H9 (cell line): ENCODE measurements around the gene RNF149. TPM values are rescaled to one million over a fixed set of nuclear protein-coding genes. Genes with fewer than 3 reads are reported as not detected.
A peak's percentile ranks its signal among the peaks of the same experiment; 100 is the strongest.

Experiments used
- DNase-seq: peaks from one replicate; pipeline ENCODE4 v3.0.0-alpha.2; 2017
- H2AFZ ChIP-seq: one replicate; pipeline ENCODE4 v1.6.1; 2013; ENCODE audit warnings: mild to moderate bottlenecking, low read length, control low read depth, moderate library complexity
- H2AK5ac ChIP-seq: 2 replicates; pipeline ENCODE4 v1.6.1; 2013; ENCODE audit warnings: low read length, control low read depth, mixed read lengths; ENCODE audit not compliant: insufficient read length
- H2BK120ac ChIP-seq: one replicate; pipeline ENCODE4 v1.6.1; 2013; ENCODE audit warnings: low read depth, mild to moderate bottlenecking, low read length, control low read depth, inconsistent platforms; ENCODE audit not compliant: poor library complexity, severe bottlenecking
- H2BK12ac ChIP-seq: 2 replicates; pipeline ENCODE4 v1.6.1; 2013; ENCODE audit warnings: low read length, control low read depth, mixed read lengths, low read depth; ENCODE audit not compliant: insufficient read length
- H2BK15ac ChIP-seq: 2 replicates; pipeline ENCODE4 v1.6.1; 2013; ENCODE audit warnings: low read depth, low read length, control low read depth
- H2BK20ac ChIP-seq: one replicate; pipeline ENCODE4 v1.6.1; 2013; ENCODE audit warnings: low read depth, mild to moderate bottlenecking, low read length, control low read depth, inconsistent platforms; ENCODE audit not compliant: poor library complexity, severe bottlenecking
- H2BK5ac ChIP-seq: 2 replicates; pipeline ENCODE4 v1.6.1; 2013; ENCODE audit warnings: low read length, control low read depth, mixed read lengths; ENCODE audit not compliant: insufficient read length
- H3K14ac ChIP-seq: 2 replicates; pipeline ENCODE4 v1.6.1; 2013; ENCODE audit warnings: low read length, control low read depth; ENCODE audit not compliant: insufficient read depth
- H3K18ac ChIP-seq: 2 replicates; pipeline ENCODE4 v1.6.1; 2013; ENCODE audit warnings: low read depth, mild to moderate bottlenecking, mixed read lengths, low read length, control low read depth; ENCODE audit not compliant: insufficient read length
- H3K23ac ChIP-seq: 2 replicates; pipeline ENCODE4 v1.6.1; 2013; ENCODE audit warnings: low read length, control low read depth, mixed read lengths, low read depth; ENCODE audit not compliant: insufficient read length
- H3K23me2 ChIP-seq: 2 replicates; pipeline ENCODE4 v1.6.1; 2013; ENCODE audit warnings: low read depth, mild to moderate bottlenecking, mixed read lengths, low read length, control low read depth; ENCODE audit not compliant: insufficient read length, poor library complexity, severe bottlenecking
- H3K27ac ChIP-seq: 2 replicates; pipeline ENCODE4 v1.5.1; 2013; ENCODE audit warnings: low read length, control low read depth, mixed read lengths, low read depth; ENCODE audit not compliant: insufficient read length
- H3K27me3 ChIP-seq: 2 replicates; pipeline ENCODE4 v1.6.1; 2013; ENCODE audit warnings: low read length, control low read depth, inconsistent platforms; ENCODE audit not compliant: insufficient read depth
- H3K4ac ChIP-seq: 2 replicates; pipeline ENCODE4 v1.6.1; 2013; ENCODE audit warnings: low read depth, mild to moderate bottlenecking, control low read depth, inconsistent platforms, low read length, moderate library complexity
- H3K4me1 ChIP-seq: 2 replicates; pipeline ENCODE4 v1.6.1; 2013; ENCODE audit warnings: low read length, control low read depth, inconsistent platforms; ENCODE audit not compliant: insufficient read depth
- H3K4me2 ChIP-seq: 2 replicates; pipeline ENCODE4 v1.6.1; 2013; ENCODE audit warnings: low read length, control low read depth, mixed read lengths; ENCODE audit not compliant: insufficient read length, insufficient read depth
- H3K56ac ChIP-seq: 2 replicates; pipeline ENCODE4 v1.6.1; 2013; ENCODE audit warnings: low read depth, mild to moderate bottlenecking, mixed read lengths, low read length, control low read depth; ENCODE audit not compliant: insufficient read length
- H3K79me1 ChIP-seq: 2 replicates; pipeline ENCODE4 v1.6.1; 2013; ENCODE audit warnings: low read depth, mild to moderate bottlenecking, moderate library complexity, low read length, control low read depth, inconsistent platforms; ENCODE audit not compliant: insufficient read depth, poor library complexity, severe bottlenecking
- H3K79me2 ChIP-seq: 2 replicates; pipeline ENCODE4 v1.6.1; 2013; ENCODE audit warnings: low read length, control low read depth, inconsistent platforms; ENCODE audit not compliant: insufficient read depth
- H3K9ac ChIP-seq: 2 replicates; pipeline ENCODE4 v1.6.1; 2013; ENCODE audit warnings: low read length, control low read depth, mixed read lengths; ENCODE audit not compliant: insufficient read length; ENCODE audit errors: extremely low read depth
- H3K9me3 ChIP-seq: one replicate; pipeline ENCODE4 v1.6.1; 2013; ENCODE audit warnings: low read depth, low read length, inconsistent platforms; ENCODE audit not compliant: control insufficient read depth
- H3T11ph ChIP-seq: one replicate; pipeline ENCODE4 v1.6.1; 2013; ENCODE audit warnings: mild to moderate bottlenecking, low read length, control low read depth, inconsistent platforms
- H4K20me1 ChIP-seq: one replicate; pipeline ENCODE4 v1.6.1; 2013; ENCODE audit not compliant: control insufficient read depth, insufficient read length, insufficient read depth
- H4K5ac ChIP-seq: 2 replicates; pipeline ENCODE4 v1.6.1; 2013; ENCODE audit warnings: low read depth, mild to moderate bottlenecking, mixed read lengths, low read length, control low read depth; ENCODE audit not compliant: insufficient read length
- H4K8ac ChIP-seq: replicated peaks from 2 replicates; pipeline ENCODE4 v1.6.1; 2013; ENCODE audit warnings: low read length, control low read depth, mixed read lengths, low read depth; ENCODE audit not compliant: insufficient read length
- H4K91ac ChIP-seq: 2 replicates; pipeline ENCODE4 v1.6.1; 2013; ENCODE audit warnings: low read depth, mild to moderate bottlenecking, moderate library complexity, mixed read lengths, low read length, control low read depth; ENCODE audit not compliant: insufficient read length
- H3K27ac Mint-ChIP-seq, 3 experiments: 2 replicates in 2 of 3; 3 replicates in 1 of 3; pipeline ENCODE4 v1.8.0; 2020 to 2021; ENCODE audit warnings: mixed read lengths in 3 of 3, mild to moderate bottlenecking in 1 of 3, moderate library complexity in 1 of 3
- H3K27me3 Mint-ChIP-seq: 2 replicates; pipeline ENCODE4 v1.8.0; 2021; ENCODE audit warnings: low read depth, mild to moderate bottlenecking, moderate library complexity, mixed read lengths
- H3K36me3 Mint-ChIP-seq, 3 experiments: 2 replicates in 2 of 3; 3 replicates in 1 of 3; pipeline ENCODE4 v1.8.0; 2020 to 2021; ENCODE audit warnings: low read depth in 3 of 3, mixed read lengths in 3 of 3; ENCODE audit not compliant: insufficient read depth in 1 of 3
- H3K4me1 Mint-ChIP-seq, 2 experiments: 2 replicates each; pipeline ENCODE4 v1.8.0; 2020; ENCODE audit warnings: mixed read lengths in 2 of 2
- H3K4me3 Mint-ChIP-seq, 2 experiments: 2 replicates in 1 of 2; 3 replicates in 1 of 2; pipeline ENCODE4 v1.8.0; 2020 to 2021; ENCODE audit warnings: mild to moderate bottlenecking in 2 of 2, mixed read lengths in 2 of 2, moderate library complexity in 1 of 2
- H3K9me3 Mint-ChIP-seq, 2 experiments: 2 replicates in 1 of 2; 3 replicates in 1 of 2; pipeline ENCODE4 v1.8.0; 2020; ENCODE audit warnings: mild to moderate bottlenecking in 2 of 2, mixed read lengths in 2 of 2, moderate library complexity in 1 of 2
- WGBS: extraction: QIAGEN DNeasy Blood & Tissue Kit; methylation state at CpG from one replicate; pipeline ENCODE4 v1.1.7; 2013; ENCODE audit warnings: missing lambda C conversion rate, low lambda C conversion rate, mixed read lengths; ENCODE audit not compliant: insufficient read length; ENCODE audit errors: extremely low coverage; 5-methylcytosine and 5-hydroxymethylcytosine counted together
- total RNA-seq: library from RNA; stranded (reverse); gene quantifications from 2 replicates; pipeline ENCODE4 v1.2.1, GENCODE V29; 2021
- TF ChIP-seq, protein P1 (sequence below): fragments of 200-600 bp; sonication (generic); conservative IDR thresholded peaks from 3 replicates; pipeline ENCODE4 v1.8.0; 2021; ENCODE audit warnings: antibody characterized with exemption, mild to moderate bottlenecking

RNF149 gene
- total RNA-seq, 1 experiment from 2014 or later: 18.0 TPM

DNA sequence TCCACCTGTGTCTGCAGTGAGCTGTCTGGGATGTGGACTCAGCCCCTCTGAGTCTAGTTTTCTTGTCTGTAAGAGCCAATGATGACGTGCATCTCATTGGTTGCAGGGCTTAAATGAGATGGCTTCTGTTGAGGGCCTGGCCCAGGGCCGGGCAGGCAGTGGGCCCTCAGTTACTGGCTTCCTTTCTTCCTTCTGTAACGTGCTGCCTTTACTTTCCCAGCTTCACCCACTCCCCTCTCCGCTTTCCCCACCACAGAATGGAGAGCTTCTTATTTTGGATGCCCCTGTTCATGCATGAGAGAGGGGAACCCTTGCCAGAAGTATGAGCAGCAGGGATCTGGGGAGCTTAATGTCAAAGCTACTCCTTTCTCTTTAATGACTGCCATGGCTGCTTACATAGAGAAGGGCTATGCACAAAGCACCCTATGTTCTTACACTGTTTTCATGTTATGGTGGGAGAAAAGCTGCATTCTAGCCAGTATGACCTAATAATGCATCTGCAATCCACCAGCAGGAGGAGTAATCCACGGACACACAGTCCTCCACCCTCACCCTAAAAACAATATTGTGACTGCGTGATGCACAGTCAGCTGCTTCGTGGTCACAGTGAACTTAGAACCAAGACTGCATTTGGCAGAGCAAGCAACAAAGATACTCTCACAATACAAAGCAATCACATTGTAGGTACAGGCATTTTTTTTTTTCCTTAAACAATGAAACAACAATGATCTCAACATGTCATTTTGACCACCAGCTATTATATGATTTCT is 41.6 kb upstream of the RNF149 start:
- Mint-ChIP-seq H3K4me1 (peaks cover 6% of the 10 kb centered on the region in 2 experiments; a peak in 2 of 4 replicates), H3K27ac (peak overlapping the region in 1 of 3 experiments; percentile 72; a peak in 2 of 7 replicates), H3K27me3 (peaks cover 3% of the 10 kb centered on the region; the same call in 1 of the 2 replicates), H3K9me3 (no peaks in the 10 kb centered on the region), H3K4me3 (no peak overlapping the region), H3K36me3 (no peaks in the 10 kb centered on the region)
- Histone ChIP-seq H4K20me1 (no peaks in the 10 kb centered on the region), H2BK5ac (no peak overlapping the region), H2BK15ac (no peak overlapping the region), H2BK120ac (no peak overlapping the region), H4K91ac (no peak overlapping the region), H3K4ac (no peak overlapping the region), H2AK5ac (no peak overlapping the region), H2BK12ac (no peak overlapping the region), H3K79me1 (no peaks in the 10 kb centered on the region), H3K4me1 (no peaks in the 10 kb centered on the region), H3K23me2 (no peaks in the 10 kb centered on the region), H3K4me2 (no peak overlapping the region), H3K23ac (no peak overlapping the region), H4K8ac (no peak overlapping the region), H3K27ac (no peak overlapping the region), H3K27me3 (no peaks in the 10 kb centered on the region), H3T11ph (no peak overlapping the region), H3K18ac (no peak overlapping the region), H3K56ac (no peak overlapping the region), H3K14ac (no peak overlapping the region), H4K5ac (no peak overlapping the region), H2AFZ (no peak overlapping the region), H3K9ac (no peak overlapping the region), H3K79me2 (no peaks in the 10 kb centered on the region), H2BK20ac (no peak overlapping the region), H3K9me3 (no peaks in the 10 kb centered on the region)
- no CpG with 5 or more reads among the region's 7 CpGs for WGBS
- no peak for DNase-seq
- TF ChIP-seq, protein P1, sequence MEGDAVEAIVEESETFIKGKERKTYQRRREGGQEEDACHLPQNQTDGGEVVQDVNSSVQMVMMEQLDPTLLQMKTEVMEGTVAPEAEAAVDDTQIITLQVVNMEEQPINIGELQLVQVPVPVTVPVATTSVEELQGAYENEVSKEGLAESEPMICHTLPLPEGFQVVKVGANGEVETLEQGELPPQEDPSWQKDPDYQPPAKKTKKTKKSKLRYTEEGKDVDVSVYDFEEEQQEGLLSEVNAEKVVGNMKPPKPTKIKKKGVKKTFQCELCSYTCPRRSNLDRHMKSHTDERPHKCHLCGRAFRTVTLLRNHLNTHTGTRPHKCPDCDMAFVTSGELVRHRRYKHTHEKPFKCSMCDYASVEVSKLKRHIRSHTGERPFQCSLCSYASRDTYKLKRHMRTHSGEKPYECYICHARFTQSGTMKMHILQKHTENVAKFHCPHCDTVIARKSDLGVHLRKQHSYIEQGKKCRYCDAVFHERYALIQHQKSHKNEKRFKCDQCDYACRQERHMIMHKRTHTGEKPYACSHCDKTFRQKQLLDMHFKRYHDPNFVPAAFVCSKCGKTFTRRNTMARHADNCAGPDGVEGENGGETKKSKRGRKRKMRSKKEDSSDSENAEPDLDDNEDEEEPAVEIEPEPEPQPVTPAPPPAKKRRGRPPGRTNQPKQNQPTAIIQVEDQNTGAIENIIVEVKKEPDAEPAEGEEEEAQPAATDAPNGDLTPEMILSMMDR: peak; percentile 37
